Common myeloid progenitor, CD34-positive (primary cell): ENCODE data around the gene KRTAP27-1. TPM values are rescaled to one million over a fixed set of nuclear protein-coding genes. Genes with fewer than 3 reads are reported as not detected.

ENCODE experiments used
- CTCF ChIA-PET: fragments of 350-600 bp; sonication (Branson Sonifier 250); formaldehyde crosslinking; loops from one replicate; lab custom pipeline; 2021; ENCODE audit warnings: antibody characterized with exemption; lab: Charles Lee
- POLR2A ChIA-PET: fragments of 350-600 bp; sonication (Branson Sonifier 250); formaldehyde crosslinking; loops from one replicate; lab custom pipeline; 2021; ENCODE audit warnings: antibody characterized with exemption; lab: Charles Lee
- DNase-seq, 3 donors: peaks; one replicate each; pipeline versions ENCODE4 v3.0.0 to v3.0.0-alpha.2; 2013
- H3K27ac ChIP-seq, 2 experiments: 1 replicate in 1 of 2; 2 replicates in 1 of 2; pipeline ENCODE4 v1.7.0; 2013; ENCODE audit warnings: inconsistent platforms in 2 of 2, low read length in 2 of 2, mild to moderate bottlenecking in 2 of 2, low read depth in 1 of 2, moderate library complexity in 1 of 2; ENCODE audit not compliant: severe bottlenecking in 2 of 2, insufficient read depth in 1 of 2, poor library complexity in 1 of 2
- H3K27me3 ChIP-seq, 5 experiments: replicated peaks in 2 of 5; 1 replicate in 3 of 5; 2 replicates in 2 of 5; pipeline versions ENCODE4 v1.6.1 to v1.7.0; 2013; ENCODE audit warnings: low read length in 4 of 5, mild to moderate bottlenecking in 2 of 5, moderate library complexity in 2 of 5, inconsistent platforms in 1 of 5; ENCODE audit not compliant: insufficient read depth in 5 of 5, control insufficient read depth in 4 of 5
- H3K36me3 ChIP-seq, 4 experiments: 1 replicate in 2 of 4; 2 replicates in 2 of 4; pipeline versions ENCODE4 v1.6.1 to v1.7.0; 2013; ENCODE audit warnings: low read length in 3 of 4, control low read depth in 1 of 4, mild to moderate bottlenecking in 1 of 4; ENCODE audit not compliant: control insufficient read depth in 4 of 4, insufficient read depth in 4 of 4
- H3K4me1 ChIP-seq, 4 experiments: 1 replicate in 3 of 4; 2 replicates in 1 of 4; pipeline versions ENCODE4 v1.6.1 to v1.7.1; 2013; ENCODE audit warnings: low read length in 3 of 4, mild to moderate bottlenecking in 3 of 4, control low read depth in 1 of 4, inconsistent platforms in 1 of 4, moderate library complexity in 1 of 4; ENCODE audit not compliant: control insufficient read depth in 4 of 4, insufficient read depth in 4 of 4; ENCODE audit errors: control extremely low read depth in 1 of 4
- H3K4me3 ChIP-seq, 7 experiments: 1 replicate in 4 of 7; 2 replicates in 3 of 7; pipeline versions ENCODE4 v1.5.1 to v1.7.0; 2013; ENCODE audit warnings: mild to moderate bottlenecking in 7 of 7, low read length in 6 of 7, moderate library complexity in 6 of 7, inconsistent platforms in 2 of 7, low read depth in 2 of 7, control low read depth in 1 of 7; ENCODE audit not compliant: insufficient read depth in 4 of 7, control insufficient read depth in 1 of 7; ENCODE audit errors: extremely low read depth in 1 of 7
- H3K9me3 ChIP-seq, 5 experiments: 1 replicate in 4 of 5; 2 replicates in 1 of 5; pipeline versions ENCODE4 v1.6.1 to v1.7.1; 2013; ENCODE audit warnings: low read length in 4 of 5, mild to moderate bottlenecking in 2 of 5, inconsistent platforms in 1 of 5, low read depth in 1 of 5, moderate library complexity in 1 of 5; ENCODE audit not compliant: control insufficient read depth in 4 of 5, insufficient read depth in 2 of 5; ENCODE audit errors: control extremely low read depth in 1 of 5
- WGBS: methylation state at CpG from one replicate; pipeline ENCODE4 v1.1.5; 2013; ENCODE audit not compliant: insufficient coverage; 5-methylcytosine and 5-hydroxymethylcytosine counted together
- polyA plus RNA-seq: library from polyadenylated mRNA; unstranded; fragments of 120-200 nt; gene quantifications from one replicate; pipeline ENCODE4 v1.2.1, GENCODE V29; 2013

The KRTAP27-1 gene, protein sequence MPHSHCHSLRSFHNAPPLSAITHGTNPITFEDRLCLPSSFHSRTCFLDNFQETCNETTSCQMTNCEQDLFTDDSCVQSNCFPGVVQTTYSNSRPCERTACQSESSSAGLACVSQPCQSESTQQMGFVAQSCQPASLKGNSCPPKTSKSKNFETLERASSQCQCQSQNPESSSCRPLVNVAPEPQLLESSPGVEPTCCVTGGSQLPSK
- polyA plus RNA-seq, result not detected

DNA sequence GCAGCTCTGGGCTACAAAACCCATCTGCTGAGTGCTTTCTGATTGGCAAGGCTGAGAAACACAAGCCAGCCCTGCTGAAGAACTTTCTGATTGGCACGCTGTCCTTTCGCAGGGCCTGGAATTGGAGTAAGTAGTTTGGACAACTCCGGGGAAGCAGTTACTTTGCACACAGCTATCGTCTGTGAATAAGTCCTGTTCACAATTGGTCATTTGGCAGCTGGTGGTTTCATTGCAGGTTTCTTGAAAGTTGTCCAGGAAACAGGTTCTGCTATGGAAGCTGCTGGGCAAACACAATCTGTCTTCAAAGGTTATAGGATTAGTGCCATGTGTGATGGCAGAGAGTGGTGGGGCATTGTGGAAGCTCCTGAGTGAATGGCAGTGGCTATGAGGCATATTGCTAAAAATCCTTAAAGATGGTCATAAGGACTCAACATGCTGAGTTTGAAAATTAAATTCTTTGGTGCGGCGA, at the start of gene KRTAP27-1:
KRTAP27-1 (minus strand) TSS at position 419 of the 469 bp plus-strand sequence; CDS start at position 393, 26 bp downstream.
- 100% methylated on average over 6 of the region's 6 CpGs for WGBS
- Histone ChIP-seq H3K27ac (no peak within 1 kb of the TSS), H3K4me1 (no peaks in the 10 kb centered on the region), H3K4me3 (no peak within 1 kb of the TSS), H3K36me3 (no peaks in the 10 kb centered on the region), H3K9me3 (no peaks in the 10 kb centered on the region), H3K27me3 (no peaks in the 10 kb centered on the region)
- no peak for DNase-seq
- ChIA-PET POLR2A (no interaction called here), CTCF (interaction anchor here (1.1 to 1.8 kb wide), 2 partner anchors 20 to 748 kb away, joined by 4 to 5 read pairs; no protein-coding TSS in a partner anchor)

DNA sequence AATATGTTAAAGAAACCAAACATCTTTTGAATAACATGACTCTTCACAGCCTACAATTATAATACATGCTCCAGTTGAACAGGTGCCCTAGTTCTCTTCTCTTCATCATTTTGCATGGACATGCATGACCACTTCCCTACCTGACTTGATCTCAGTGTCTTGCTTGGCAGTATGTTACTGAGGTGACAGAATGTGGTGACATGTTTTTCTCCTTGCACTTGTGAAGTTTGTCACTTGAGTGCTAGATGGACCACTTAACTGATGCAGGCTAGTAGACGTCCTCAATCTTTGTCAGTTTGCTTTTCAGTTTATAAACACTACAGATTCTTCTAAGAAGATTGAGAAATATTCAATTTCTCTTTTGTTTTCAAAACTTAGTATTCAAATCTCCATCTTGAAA, 44.7 kb upstream of the KRTAP27-1 start:
- Histone ChIP-seq H3K4me3 (no peak overlapping the region), H3K9me3 (no peaks in the 10 kb centered on the region)
- POLR2A ChIA-PET, result no interaction called here

GRCh38 chr21:30372139-30372770, 34.8 kb upstream of the KRTAP27-1 start, which contains the start of gene KRTAP13-2:
Gene KRTAP13-2, minus strand, starts transcription at chr21:30372271. Its CDS starts 58 bp downstream, at chr21:30372213.
- no peaks in the 10 kb centered on the region for H3K27me3 ChIP-seq
- no peak within 1 kb of the TSS for H3K27ac ChIP-seq
- no peak for DNase-seq
- WGBS, result 90% methylated on average over 2 of the region's 5 CpGs
- POLR2A ChIA-PET, result no interaction called here
- CTCF ChIA-PET, result no interaction called here
- no peaks in the 10 kb centered on the region for H3K36me3 ChIP-seq
- H3K4me3 ChIP-seq, result no peak within 1 kb of the TSS
- no peaks in the 10 kb centered on the region for H3K9me3 ChIP-seq
- no peaks in the 10 kb centered on the region for H3K4me1 ChIP-seq

More for the DNA sequence above, 44.7 kb upstream of the KRTAP27-1 start:
- no peaks in the 10 kb centered on the region for H3K27me3 ChIP-seq
- DNase-seq, result no peak
- no peaks in the 10 kb centered on the region for H3K36me3 ChIP-seq
- no peak overlapping the region for H3K27ac ChIP-seq
- H3K4me1 ChIP-seq, result no peaks in the 10 kb centered on the region
- no CpG with 5 or more reads among the region's 1 CpG for WGBS
- CTCF ChIA-PET, result no interaction called here

- Histone ChIP-seq H3K27me3 (peaks cover 0 to 2% (median 0%) of the 10 kb centered on the region in 5 experiments), H3K4me3 (no peak overlapping the region), H3K27ac (no peak overlapping the region), H3K36me3 (no peaks in the 10 kb centered on the region), H3K9me3 (peaks cover 0 to 1% (median 0%) of the 10 kb centered on the region in 5 experiments), H3K4me1 (no peaks in the 10 kb centered on the region)
- ChIA-PET POLR2A (no interaction called here), CTCF (interaction anchor here (0.9 kb wide), 1 partner anchor 17 kb away, joined by 3 read pairs; no protein-coding TSS in a partner anchor)
- no peak for DNase-seq
- WGBS, result no CpG with 5 or more reads among the region's 3 CpGs
These were observed 18.4 kb upstream of the KRTAP27-1 start for GRCh38 chr21:30355906-30356305.

GRCh38 chr21:30354308-30355005, 17.0 kb upstream of the KRTAP27-1 start:
- 100% methylated on average over 1 of the region's 1 CpG for WGBS
- DNase-seq, result no peak
- no peak overlapping the region for H3K4me3 ChIP-seq

DNA sequence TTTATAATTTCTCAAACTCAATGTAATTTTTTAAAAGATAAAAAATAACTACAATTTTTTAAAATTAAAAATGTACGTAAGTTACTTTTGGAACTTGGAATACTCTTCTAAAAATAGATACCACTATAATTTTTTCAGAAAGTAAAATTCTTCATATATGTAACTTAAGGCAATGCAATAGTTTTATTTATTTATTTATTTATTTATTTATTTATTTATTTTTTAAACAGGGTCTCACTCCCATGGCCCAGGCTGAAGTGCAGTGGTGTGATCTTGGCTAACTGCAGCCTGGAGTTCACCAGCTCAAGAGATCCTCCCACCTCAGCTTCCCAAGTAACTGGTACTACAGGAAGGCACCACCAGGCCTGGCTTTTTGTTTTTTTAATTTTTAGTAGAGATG, 14.0 kb upstream of the KRTAP27-1 start:
- Histone ChIP-seq H3K36me3 (no peaks in the 10 kb centered on the region), H3K27me3 (no peaks in the 10 kb centered on the region), H3K4me3 (no peak overlapping the region), H3K9me3 (peaks cover 0 to 1% (median 0%) of the 10 kb centered on the region in 5 experiments), H3K4me1 (no peaks in the 10 kb centered on the region), H3K27ac (no peak overlapping the region)
- ChIA-PET POLR2A (no interaction called here), CTCF (no interaction called here)
- no CpG with 5 or more reads among the region's 1 CpG for WGBS
- no peak for DNase-seq

More at GRCh38 chr21:30354308-30355005, 17.0 kb upstream of the KRTAP27-1 start:
- Histone ChIP-seq H3K36me3 (no peaks in the 10 kb centered on the region), H3K4me1 (no peaks in the 10 kb centered on the region), H3K9me3 (peaks cover 0 to 1% (median 0%) of the 10 kb centered on the region in 5 experiments), H3K27me3 (peaks cover 0 to 2% (median 0%) of the 10 kb centered on the region in 5 experiments), H3K27ac (no peak overlapping the region)
- POLR2A ChIA-PET, result no interaction called here
- CTCF ChIA-PET, result no interaction called here
